ENCODE results near the gene ODF4.

Gene ODF4

DNA sequence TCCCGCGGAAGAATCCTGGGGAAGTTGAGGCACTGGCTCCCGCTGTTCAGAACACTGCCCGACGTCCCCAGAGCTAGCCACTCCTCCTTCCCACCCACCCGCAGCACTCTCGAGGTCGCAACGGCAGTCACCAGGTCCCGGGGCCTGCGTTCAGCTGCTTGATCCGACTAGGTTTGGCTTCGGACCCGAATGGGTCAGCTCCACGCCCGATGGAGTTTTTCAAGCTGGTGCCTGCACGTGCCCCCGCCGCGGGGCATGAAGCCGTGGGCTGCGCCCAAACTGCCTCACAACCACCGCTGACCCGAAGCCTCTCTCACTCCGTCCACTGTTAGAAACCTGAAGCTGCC is 12.4 kb upstream of the ODF4 start:
- TF ChIP-seq TAF1 (IDR thresholded peaks at IDR 0.05; ENCODE audit: borderline replicate concordance, insufficient read depth, low read length) (no peak), FOXP2 (optimal IDR thresholded peaks at IDR 0.05; ENCODE audit: borderline replicate concordance, extremely low read depth, extremely low read length, insufficient read depth) (no peak), POLR2AphosphoS5 (IDR thresholded peaks at IDR 0.05; ENCODE audit: low read depth, low read length) (no peak), SIN3A (IDR thresholded peaks at IDR 0.05; ENCODE audit: borderline replicate concordance, insufficient read depth, low read length) (no peak)
- TF ChIP-seq, protein P1, sequence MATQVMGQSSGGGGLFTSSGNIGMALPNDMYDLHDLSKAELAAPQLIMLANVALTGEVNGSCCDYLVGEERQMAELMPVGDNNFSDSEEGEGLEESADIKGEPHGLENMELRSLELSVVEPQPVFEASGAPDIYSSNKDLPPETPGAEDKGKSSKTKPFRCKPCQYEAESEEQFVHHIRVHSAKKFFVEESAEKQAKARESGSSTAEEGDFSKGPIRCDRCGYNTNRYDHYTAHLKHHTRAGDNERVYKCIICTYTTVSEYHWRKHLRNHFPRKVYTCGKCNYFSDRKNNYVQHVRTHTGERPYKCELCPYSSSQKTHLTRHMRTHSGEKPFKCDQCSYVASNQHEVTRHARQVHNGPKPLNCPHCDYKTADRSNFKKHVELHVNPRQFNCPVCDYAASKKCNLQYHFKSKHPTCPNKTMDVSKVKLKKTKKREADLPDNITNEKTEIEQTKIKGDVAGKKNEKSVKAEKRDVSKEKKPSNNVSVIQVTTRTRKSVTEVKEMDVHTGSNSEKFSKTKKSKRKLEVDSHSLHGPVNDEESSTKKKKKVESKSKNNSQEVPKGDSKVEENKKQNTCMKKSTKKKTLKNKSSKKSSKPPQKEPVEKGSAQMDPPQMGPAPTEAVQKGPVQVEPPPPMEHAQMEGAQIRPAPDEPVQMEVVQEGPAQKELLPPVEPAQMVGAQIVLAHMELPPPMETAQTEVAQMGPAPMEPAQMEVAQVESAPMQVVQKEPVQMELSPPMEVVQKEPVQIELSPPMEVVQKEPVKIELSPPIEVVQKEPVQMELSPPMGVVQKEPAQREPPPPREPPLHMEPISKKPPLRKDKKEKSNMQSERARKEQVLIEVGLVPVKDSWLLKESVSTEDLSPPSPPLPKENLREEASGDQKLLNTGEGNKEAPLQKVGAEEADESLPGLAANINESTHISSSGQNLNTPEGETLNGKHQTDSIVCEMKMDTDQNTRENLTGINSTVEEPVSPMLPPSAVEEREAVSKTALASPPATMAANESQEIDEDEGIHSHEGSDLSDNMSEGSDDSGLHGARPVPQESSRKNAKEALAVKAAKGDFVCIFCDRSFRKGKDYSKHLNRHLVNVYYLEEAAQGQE (IDR thresholded peaks at IDR 0.05; ENCODE audit: insufficient read depth in 1 of 2, low read depth in 2 of 2, low read length in 2 of 2) = no peak

DNA sequence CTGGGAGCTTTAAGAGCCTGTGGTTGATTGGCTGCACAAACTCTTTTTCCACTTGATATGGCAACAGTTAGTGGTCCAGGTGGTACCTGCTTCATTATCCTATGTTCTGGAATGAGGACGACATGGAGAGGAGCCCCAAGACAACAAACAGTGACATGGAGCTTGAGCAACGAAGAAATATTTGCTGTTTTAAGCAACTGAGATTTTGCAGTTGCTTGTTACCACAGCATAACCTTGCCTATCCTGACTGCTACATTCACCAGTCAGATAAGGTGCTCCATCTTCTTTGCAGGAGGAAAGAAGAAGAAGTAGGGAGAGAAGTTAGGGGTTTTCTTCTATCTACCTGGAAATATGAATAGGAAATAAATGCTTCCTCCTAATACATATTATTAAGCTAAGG is 7.5 kb upstream of the ODF4 start:
- TF ChIP-seq POLR2AphosphoS5 (IDR thresholded peaks at IDR 0.05; ENCODE audit: low read depth, low read length) (no peak), TAF1 (IDR thresholded peaks at IDR 0.05; ENCODE audit: borderline replicate concordance, insufficient read depth, low read length) (no peak), SIN3A (IDR thresholded peaks at IDR 0.05; ENCODE audit: borderline replicate concordance, insufficient read depth, low read length) (no peak), FOXP2 (optimal IDR thresholded peaks at IDR 0.05; ENCODE audit: borderline replicate concordance, extremely low read depth, extremely low read length, insufficient read depth) (no peak)
- TF ChIP-seq, protein P1 (IDR thresholded peaks at IDR 0.05; ENCODE audit: insufficient read depth in 1 of 2, low read depth in 2 of 2, low read length in 2 of 2) = no peak

DNA sequence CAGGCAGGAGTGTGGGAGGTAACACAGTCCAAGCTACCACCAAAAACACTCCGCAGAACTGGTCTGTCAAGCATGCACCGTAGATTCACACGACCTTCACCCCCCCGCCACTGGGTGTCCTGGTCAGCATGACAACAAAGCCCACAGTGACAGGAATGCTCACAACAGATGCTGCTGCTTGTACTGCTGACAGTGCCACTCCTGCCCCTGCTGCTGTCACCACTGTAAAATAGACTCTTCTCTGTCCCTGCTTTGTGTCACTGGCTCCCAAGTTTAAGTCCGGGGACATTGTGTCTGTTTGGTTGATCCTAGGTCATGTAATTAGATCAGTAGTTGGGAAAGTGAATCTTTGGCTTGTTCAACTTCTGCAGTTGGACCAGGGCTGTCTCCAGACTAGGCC is 7.0 kb upstream of the ODF4 start:
- TF ChIP-seq SIN3A (IDR thresholded peaks at IDR 0.05; ENCODE audit: borderline replicate concordance, insufficient read depth, low read length) (no peak), FOXP2 (optimal IDR thresholded peaks at IDR 0.05; ENCODE audit: borderline replicate concordance, extremely low read depth, extremely low read length, insufficient read depth) (no peak), TAF1 (IDR thresholded peaks at IDR 0.05; ENCODE audit: borderline replicate concordance, insufficient read depth, low read length) (no peak), POLR2AphosphoS5 (IDR thresholded peaks at IDR 0.05; ENCODE audit: low read depth, low read length) (no peak)
- TF ChIP-seq, protein P1 (IDR thresholded peaks at IDR 0.05; ENCODE audit: insufficient read depth in 1 of 2, low read depth in 2 of 2, low read length in 2 of 2) = no peak

DNA sequence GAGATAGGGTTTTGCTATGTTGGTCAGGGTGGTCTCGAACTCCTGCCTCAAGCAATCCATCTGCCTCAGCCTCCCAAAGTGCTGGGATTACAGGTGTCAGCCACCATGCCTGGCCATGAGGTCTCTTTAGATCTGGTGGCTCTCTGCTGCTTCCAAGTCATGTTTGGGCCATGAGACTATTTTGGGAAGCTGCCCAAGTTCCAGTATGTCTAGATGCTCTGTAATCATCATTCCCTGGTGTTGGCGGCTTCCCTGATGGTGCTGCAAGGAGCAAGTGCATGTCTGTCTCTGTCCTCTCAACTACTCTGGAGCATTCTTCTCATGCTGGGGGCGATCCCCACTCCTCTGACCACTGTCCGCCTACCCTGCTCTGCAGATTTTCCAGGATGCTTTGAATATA is 6.4 kb upstream of the ODF4 start:
- TF ChIP-seq, protein P1 (IDR thresholded peaks at IDR 0.05; ENCODE audit: insufficient read depth in 1 of 2, low read depth in 2 of 2, low read length in 2 of 2) = no peak

All from PFSK-1 (cell line).